A204.1 (cell line): Measurements from ENCODE around the gene GPAT2.
"Not testable (repeated sequence)": the region's sequence is repeated elsewhere in the genome, so short reads cannot be mapped to it uniquely, and the experiment has no call there.

Experiments used
- FAIRE-seq: peaks from 2 replicates; lab custom pipeline; 2012; peaks lifted over from hg19 to GRCh38; lab: Jason Lieb, UNC

Gene GPAT2

GRCh38 chr2:96022126-96022525 lies 12.6 kb downstream of the GPAT2 start:
- not testable (repeated sequence) for FAIRE-seq

- not testable (repeated sequence) for FAIRE-seq
Observed at GRCh38 chr2:96021142-96021541, 13.6 kb downstream of the GPAT2 start.

- FAIRE-seq, result not testable (repeated sequence)
Observed at GRCh38 chr2:96019909-96020590, 14.7 kb downstream of the GPAT2 start.

GRCh38 chr2:96016321-96016720 lies 18.4 kb downstream of the GPAT2 start:
- FAIRE-seq, result not testable (repeated sequence)

GRCh38 chr2:96012792-96013264 lies 21.9 kb downstream of the GPAT2 start:
- not testable (repeated sequence) for FAIRE-seq

DNA sequence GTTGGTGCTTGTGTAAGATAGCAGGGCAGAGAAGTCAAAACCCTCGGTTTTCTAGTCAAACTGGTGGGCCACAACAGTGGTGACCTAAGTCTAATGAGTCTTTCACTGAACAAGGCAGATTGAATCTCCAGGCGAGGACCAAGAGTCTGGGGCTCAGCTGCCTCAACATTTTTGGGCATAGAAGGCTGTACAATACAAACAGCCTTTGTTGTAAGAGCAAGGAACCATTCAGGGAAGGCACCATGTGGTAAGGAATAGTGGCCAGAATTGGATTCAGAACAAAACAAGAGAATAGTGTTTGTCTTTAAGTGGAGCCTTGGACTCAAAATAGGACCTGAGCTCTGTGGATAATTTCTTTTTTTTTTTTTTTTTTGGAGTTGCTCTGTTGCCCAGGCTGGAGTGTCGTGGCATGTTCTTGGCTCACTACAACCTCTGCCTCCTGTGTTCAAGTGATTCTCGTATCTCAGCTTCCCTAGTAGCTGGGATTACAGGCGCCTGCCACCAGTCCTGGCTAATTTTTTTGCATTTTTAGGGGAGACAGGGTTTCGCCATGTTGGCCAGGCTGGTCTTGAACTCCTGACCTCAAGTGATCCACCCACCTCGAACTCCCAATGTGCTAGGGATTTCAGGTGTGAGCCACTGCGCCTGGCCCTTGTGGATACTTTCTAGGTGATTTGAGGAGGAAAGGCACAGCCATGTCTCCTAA lies 22.5 kb downstream of the GPAT2 start:
- not testable (repeated sequence) for FAIRE-seq

GRCh38 chr2:96011129-96011455 lies 23.6 kb downstream of the GPAT2 start:
- FAIRE-seq, result not testable (repeated sequence)

DNA sequence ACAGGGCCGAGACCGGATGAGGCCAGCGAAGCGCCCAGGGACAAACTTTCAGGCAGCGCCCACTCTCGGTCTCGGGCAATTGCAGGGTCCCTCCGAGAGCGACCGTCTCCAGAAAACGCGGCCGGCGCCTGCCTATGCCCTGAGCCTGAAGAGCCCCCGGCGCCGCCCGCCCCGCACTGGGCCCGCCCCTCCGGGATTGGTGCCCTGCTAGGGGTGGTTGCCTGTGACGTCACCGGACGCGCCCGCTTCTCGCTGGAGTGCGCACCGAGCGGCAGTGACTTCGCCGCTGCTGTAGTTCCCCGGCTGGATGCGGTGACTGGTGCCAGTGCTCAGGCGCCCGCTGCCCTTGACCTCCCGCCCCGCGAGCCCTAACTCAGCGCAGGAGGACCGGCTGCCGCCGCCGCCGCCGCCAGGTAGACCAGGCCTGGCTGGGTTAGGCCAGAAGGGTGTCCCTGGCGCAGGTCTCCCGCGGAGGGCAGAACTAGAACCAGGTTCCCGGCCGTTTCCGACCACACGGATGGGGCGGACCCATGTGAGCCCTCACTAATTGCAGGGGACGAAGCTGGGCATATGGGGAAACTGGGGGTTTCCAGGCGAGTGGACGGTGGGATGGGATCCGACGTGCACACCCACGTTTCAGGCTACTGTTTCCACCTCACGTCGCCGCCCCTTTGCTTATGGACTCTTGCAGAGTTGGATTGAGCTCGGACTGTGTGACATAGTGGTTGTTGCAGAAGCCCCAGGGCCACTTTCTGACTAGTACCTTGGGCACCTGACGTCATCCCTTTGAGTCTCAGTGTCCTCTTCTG lies 24.2 kb downstream of the GPAT2 start:
- not testable (repeated sequence) for FAIRE-seq

DNA sequence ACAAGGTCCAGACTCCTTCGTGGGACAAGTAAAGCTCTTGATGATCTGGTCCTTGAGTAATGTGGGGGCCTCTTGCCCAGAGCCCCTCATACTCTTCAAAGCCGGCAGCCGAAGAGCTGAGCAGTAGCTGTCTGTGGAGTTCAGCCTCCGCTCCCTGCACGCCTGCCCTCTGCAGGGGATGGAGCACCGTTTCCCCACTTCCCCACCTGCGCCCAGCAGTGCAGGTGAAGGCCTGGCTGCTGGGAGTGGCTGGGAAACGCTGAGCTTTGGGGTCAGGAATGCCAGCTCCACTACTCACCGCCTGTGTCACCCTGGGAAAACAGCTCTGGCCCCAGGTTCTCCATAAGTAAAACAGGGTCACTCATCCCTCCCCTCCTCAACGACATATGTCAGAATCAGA lies 24.9 kb downstream of the GPAT2 start:
- FAIRE-seq, result not testable (repeated sequence)

DNA sequence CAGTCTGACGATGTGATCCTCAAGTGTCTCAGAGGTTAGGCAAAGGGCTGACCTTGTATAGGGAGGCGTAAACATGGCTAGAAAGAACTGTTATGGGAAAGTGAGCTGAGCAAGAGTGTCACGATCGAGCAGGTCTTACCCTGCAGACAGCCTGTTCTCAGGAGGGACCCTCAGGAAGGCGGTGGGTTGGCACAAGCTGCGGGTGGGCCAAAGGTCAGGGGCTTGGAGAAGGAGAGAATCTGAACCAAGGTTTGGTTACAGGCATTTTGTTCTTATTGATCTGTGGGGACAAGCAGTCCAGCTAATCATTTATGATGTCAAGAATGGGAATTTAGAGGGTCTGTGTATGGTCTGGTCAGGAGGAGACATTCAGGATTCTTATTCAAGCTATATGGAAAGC lies 26.7 kb downstream of the GPAT2 start:
- not testable (repeated sequence) for FAIRE-seq

DNA sequence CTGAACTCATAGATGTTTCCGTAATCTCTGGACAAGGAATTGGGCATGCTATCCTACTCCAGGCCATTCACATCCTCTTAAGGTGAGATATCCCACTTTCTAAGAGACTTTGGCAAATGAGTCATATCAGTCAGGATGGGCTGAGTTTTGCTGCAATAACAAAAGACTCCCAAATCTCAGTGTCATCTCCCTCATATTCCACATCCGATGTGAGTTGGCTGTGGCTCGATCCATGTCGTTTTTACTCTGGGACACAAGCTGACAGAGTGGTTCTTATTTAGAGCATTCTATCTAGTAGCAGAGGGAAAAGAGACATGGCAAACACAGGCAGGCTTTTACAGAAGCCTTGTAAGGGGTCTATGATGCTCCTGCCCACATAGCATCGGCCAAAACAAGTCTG lies 28.5 kb downstream of the GPAT2 start:
- not testable (repeated sequence) for FAIRE-seq

DNA sequence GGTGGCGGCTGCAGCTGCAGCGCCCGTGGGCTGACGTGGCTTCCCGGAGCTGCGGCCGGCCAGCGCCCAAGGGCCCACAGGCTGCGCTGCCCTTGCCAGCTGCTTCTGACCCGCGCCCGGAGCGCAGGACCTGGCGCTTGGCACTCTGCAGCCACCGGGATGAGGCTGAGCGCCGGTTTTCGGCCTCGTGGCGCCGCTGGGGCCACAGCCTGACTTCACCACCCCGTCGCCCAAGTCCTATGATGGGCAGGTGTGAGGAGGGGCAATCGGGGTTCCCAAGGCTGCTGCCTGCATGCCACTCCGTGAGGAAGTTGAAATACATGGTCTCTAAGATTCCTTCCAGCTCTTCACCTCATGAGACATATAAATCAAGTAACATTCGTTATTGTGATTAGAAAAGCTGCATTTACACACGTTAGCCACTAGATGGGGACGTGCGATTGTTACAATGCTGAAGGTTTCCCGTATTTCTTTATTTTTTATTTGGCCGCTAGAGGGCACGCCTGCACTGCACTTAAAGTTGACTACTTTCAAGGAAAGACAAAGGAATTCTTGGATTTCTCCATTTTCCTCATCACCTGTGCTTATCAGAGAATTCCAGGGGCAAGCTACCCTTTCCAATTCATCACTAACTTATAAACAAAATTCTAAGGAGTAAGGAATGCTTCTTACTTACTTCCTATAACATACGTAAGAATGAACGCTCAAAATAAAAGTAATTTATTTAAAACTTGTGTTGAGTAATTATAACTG lies 42.0 kb downstream of the GPAT2 start:
- peak; percentile 94 for FAIRE-seq

DNA sequence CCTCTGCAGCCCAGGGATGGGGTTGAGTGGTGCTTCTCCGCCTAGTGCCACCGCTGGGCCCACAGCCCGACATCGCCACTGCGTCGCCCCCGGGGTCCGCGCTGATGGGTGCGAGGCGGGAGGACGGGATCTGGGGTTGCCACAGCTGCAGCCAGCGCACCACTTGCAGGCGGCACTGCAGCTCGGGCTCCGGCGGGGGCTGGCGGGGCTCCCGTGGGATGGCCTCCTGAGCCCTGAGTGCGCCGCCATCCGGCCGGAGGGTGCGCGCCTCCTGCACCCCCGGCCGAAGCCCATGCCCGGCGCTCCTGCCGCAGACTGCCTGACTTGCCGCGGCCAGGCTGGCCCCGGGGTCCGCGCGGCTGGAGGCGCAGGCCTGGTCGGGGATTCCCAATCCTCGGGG lies 42.6 kb downstream of the GPAT2 start:
- FAIRE-seq, result not testable (repeated sequence)

- not testable (repeated sequence) for FAIRE-seq
Observed at GRCh38 chr2:95991351-95992094, 43.2 kb downstream of the GPAT2 start, which contains the start of gene ANKRD36C. ANKRD36C (minus strand) TSS chr2:95991824; CDS start chr2:95991708, 116 bp downstream.

DNA sequence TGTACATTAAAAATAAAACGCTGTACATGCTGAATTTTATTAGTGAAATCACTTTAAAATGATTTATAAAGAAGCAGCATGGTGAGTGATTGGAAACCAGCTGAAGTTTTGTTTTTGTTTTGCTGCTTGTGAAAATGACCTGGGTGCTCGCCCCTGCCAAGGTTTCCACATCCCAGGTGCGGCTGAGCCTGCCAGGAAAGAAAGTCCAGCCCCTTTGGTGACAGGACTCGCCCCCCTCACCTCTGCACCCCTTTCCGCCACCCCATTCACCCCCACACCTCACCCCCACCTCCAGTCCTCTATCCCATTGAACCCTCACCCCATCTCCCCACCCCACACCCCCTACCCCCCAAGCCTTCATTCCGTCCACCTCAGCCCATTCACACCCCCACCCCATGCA lies 43.8 kb downstream of the GPAT2 start:
- not testable (repeated sequence) for FAIRE-seq
